DMS114 treated with DMSO at 0.1 percent for 48 hours (cell line): Measurements from ENCODE around the gene HOXD12.

Experiments used
- DNase-seq: peaks from one replicate; lab custom pipeline; 2025; ENCODE audit not compliant: unreplicated experiment; lab: John Stamatoyannopoulos, UW

HOXD12 gene

GRCh38 chr2:176099728-176100546 is at the start of gene HOXD12:
Gene HOXD12 (plus strand): TSS chr2:176099795. CDS start chr2:176099802, 7 bp downstream.
- DNase-seq: no peak

GRCh38 chr2:176056406-176056805 is 43.2 kb upstream of the HOXD12 start:
- DNase-seq: no peak

GRCh38 chr2:176063958-176064357 is 35.6 kb upstream of the HOXD12 start:
- no peak for DNase-seq

GRCh38 chr2:176066645-176067588 is 32.7 kb upstream of the HOXD12 start:
- DNase-seq: no peak

GRCh38 chr2:176067589-176068418 is 31.8 kb upstream of the HOXD12 start:
- DNase-seq: no peak

GRCh38 chr2:176068419-176068832 is 31.2 kb upstream of the HOXD12 start:
- no peak for DNase-seq

GRCh38 chr2:176071330-176072291 is 28.0 kb upstream of the HOXD12 start:
- no peak for DNase-seq

- DNase-seq: no peak
Observed at GRCh38 chr2:176072292-176072669, 27.3 kb upstream of the HOXD12 start.

- no peak for DNase-seq
Observed at GRCh38 chr2:176072951-176073904, 26.4 kb upstream of the HOXD12 start.

- no peak for DNase-seq
Observed at GRCh38 chr2:176074919-176075425, 24.6 kb upstream of the HOXD12 start.

- DNase-seq: no peak
Observed at GRCh38 chr2:176075481-176075880, 24.1 kb upstream of the HOXD12 start.

- DNase-seq: no peak
Observed at GRCh38 chr2:176076063-176076462, 23.5 kb upstream of the HOXD12 start.

GRCh38 chr2:176076796-176077195 is 22.8 kb upstream of the HOXD12 start:
- no peak for DNase-seq

- DNase-seq: no peak
Observed at GRCh38 chr2:176078541-176079284, 20.9 kb upstream of the HOXD12 start.

- DNase-seq: no peak
Observed at GRCh38 chr2:176079285-176079830, 20.2 kb upstream of the HOXD12 start.

- peak; percentile 20 for DNase-seq
Observed at GRCh38 chr2:176079831-176080539, 19.6 kb upstream of the HOXD12 start.
